K562 treated with DMSO at 1 percent for 12 hours (cell line): ENCODE measurements around the gene GRXCR2. TPM values are rescaled to one million over a fixed set of nuclear protein-coding genes. Genes with fewer than 3 reads are reported as not detected.

Source experiments
- total RNA-seq: library from RNA; unstranded; fragments of 300-600 nt; gene quantifications from 2 replicates; pipeline ENCODE4 v1.2.3, GENCODE V29; 2022; ENCODE audit not compliant: insufficient read depth

The GRXCR2 gene, protein sequence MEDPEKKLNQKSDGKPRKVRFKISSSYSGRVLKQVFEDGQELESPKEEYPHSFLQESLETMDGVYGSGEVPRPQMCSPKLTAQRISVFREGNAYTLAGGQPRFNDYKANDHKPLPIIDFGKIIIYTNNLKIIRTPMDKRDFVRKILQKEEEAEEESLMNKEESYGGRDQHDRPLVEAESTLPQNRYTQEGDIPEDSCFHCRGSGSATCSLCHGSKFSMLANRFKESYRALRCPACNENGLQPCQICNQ
- total RNA-seq: not detected in 2 replicates

DNA sequence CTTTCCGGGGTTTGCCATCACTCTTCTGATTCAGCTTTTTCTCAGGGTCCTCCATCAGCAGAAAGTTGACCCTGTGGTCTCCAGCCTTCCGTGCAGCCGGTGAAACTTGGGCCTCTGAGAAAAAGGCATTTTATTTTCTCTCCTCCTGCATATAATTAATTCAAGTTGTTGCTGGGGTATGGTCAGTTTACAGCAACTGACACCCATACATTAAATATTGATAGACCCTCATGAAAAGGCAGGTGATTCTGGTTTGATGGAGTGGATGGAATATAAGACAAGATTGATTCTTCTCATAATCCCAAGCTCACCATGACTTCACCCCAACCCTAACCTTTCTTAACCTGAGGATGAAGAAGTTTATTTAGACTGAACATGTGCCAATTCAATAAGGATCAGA, at the start of gene GRXCR2:
TSS of gene GRXCR2 (minus strand) at position 101 of the 400 bp plus-strand sequence. CDS start at position 55, 46 bp downstream.

DNA sequence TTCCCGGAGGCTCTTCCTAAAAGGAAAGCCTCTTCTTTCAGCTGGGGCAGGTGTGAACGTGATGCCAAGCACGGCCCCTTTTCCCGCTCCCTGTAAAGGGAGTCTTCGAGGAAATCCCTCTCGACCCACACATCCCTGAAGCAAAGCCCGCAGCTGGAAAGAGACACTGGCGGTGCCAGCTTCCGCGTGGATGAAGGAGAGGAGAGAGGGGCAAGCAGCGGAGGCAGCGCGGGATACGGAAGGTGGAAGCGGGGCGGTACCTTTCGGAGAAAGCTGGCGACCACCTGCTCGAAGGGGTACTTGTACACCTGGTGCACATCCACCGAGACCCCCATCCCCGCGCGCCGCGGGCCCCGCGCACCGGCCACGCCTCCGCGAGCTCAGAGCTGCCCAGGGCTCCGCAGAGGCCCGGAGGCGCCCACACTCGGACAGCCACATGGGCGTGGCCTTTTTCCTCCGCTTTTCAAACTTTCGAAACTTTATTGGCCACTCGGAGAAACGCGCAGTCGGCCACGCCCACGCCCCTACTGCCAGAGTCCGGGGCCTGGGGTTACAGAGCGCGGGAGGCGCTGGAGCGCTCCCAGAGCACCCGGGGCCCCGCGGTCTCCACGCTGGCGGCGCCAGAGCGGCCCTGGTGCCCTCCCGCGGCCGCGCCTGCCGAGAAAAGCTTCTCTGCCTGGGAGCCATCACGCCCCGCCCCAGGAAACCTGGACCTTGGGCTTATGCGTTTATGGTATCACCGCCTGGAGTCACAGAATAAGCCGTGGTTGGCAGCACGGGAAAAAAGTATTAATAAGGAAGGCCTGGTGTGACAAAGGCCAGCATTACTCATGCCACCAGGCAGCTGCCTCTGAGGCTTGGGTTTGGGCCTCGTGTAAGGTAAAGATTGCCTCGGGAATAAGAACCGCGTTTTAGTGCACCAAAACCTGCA, 37.6 kb downstream of the GRXCR2 start, which contains the start of gene PRELID2:
TSS of gene PRELID2 (minus strand) at position 426 of the 931 bp plus-strand sequence. CDS start at position 335, 91 bp downstream.

Other genes starting within 250 kb of the GRXCR2 start
- 5.1 and 11.5 TPM in 2 replicates for gene PRELID2, start 37.7 kb downstream of the GRXCR2 start, total RNA-seq
- not detected in 2 replicates for gene SH3RF2, start 63.6 kb upstream of the GRXCR2 start, total RNA-seq
- not detected in 2 replicates for gene PLAC8L1, start 232.6 kb upstream of the GRXCR2 start, total RNA-seq